TTC549 (cell line): Measurements from ENCODE around the gene HERC6.
"Not testable (repeated sequence)": the region's sequence is repeated elsewhere in the genome, so short reads cannot be mapped to it uniquely, and the experiment has no call there.

Source experiments
- FAIRE-seq: peaks from 2 replicates; lab custom pipeline; 2012; peaks lifted over from hg19 to GRCh38; lab: Jason Lieb, UNC

The HERC6 gene

GRCh38 chr4:88447371-88448095 is 68.9 kb downstream of the HERC6 start:
- no peak for FAIRE-seq

- not testable (repeated sequence) for FAIRE-seq
These were observed 69.6 kb downstream of the HERC6 start for GRCh38 chr4:88448211-88448765.

GRCh38 chr4:88448889-88449288 is 70.2 kb downstream of the HERC6 start:
- FAIRE-seq = no peak

GRCh38 chr4:88449290-88449689 is 70.6 kb downstream of the HERC6 start:
- FAIRE-seq = no peak

- no peak for FAIRE-seq
These were observed 72.6 kb downstream of the HERC6 start for GRCh38 chr4:88451205-88451604.

- no peak for FAIRE-seq
These were observed 74.3 kb downstream of the HERC6 start for GRCh38 chr4:88452912-88453311.

GRCh38 chr4:88456670-88457306 is 78.1 kb downstream of the HERC6 start, which contains the start of gene HERC5:
Gene HERC5, plus strand, starts transcription at chr4:88457119. Its CDS starts 151 bp downstream, at chr4:88457270.
- FAIRE-seq = no peak

GRCh38 chr4:88457307-88458103 is 78.9 kb downstream of the HERC6 start:
- no peak for FAIRE-seq

- no peak for FAIRE-seq
These were observed 79.6 kb downstream of the HERC6 start for GRCh38 chr4:88458104-88458740.

- FAIRE-seq = no peak
These were observed 87.1 kb downstream of the HERC6 start for GRCh38 chr4:88465653-88466192.

GRCh38 chr4:88467392-88467791 is 88.7 kb downstream of the HERC6 start:
- FAIRE-seq = no peak

GRCh38 chr4:88477229-88477860 is 98.7 kb downstream of the HERC6 start:
- FAIRE-seq = no peak

- no peak for FAIRE-seq
These were observed 99.6 kb downstream of the HERC6 start for GRCh38 chr4:88478247-88478646.

GRCh38 chr4:88481537-88481936 is 102.9 kb downstream of the HERC6 start:
- no peak for FAIRE-seq

- no peak for FAIRE-seq
These were observed 110.6 kb downstream of the HERC6 start for GRCh38 chr4:88489100-88489761.
